ENCODE data around the gene ZGLP1.
"Not testable (repeated sequence)": the region's sequence is repeated elsewhere in the genome, so short reads cannot be mapped to it uniquely, and the experiment has no call there.

The ZGLP1 gene

GRCh38 chr19:10343495-10343894 lies 33.9 kb upstream of the ZGLP1 start:
- Histone ChIP-seq H3K79me2 (ENCODE audit: control insufficient read depth, low read length) (peaks cover 9% of the 10 kb centered on the region), H3K4me2 (ENCODE audit: low read length) (no peak overlapping the region), H3K27me3 (ENCODE audit: control insufficient read depth, low read length) (no peaks in the 10 kb centered on the region), H4K20me1 (ENCODE audit: control insufficient read depth, insufficient read depth, low read depth, low read length) (no peaks in the 10 kb centered on the region), H3K9me3 (ENCODE audit: control insufficient read depth, insufficient read depth, low read length) (no peaks in the 10 kb centered on the region), H3F3A (ENCODE audit: control insufficient read depth, insufficient read depth) (no peaks in the 10 kb centered on the region), H3K4me1 (ENCODE audit: control insufficient read depth, low read length) (peaks cover 20% of the 10 kb centered on the region), H3K4me3 (ENCODE audit: low read length) (no peak overlapping the region), H3K27ac (ENCODE audit: low read depth, low read length) (no peak overlapping the region), H3K9me2 (replicated peaks; ENCODE audit: control insufficient read depth, low read length) (no peaks in the 10 kb centered on the region), H3K36me3 (ENCODE audit: control insufficient read depth, low read length) (no peaks in the 10 kb centered on the region)
- no peak for TF ChIP-seq EZH2phosphoT487 (IDR thresholded peaks at IDR 0.05; ENCODE audit: borderline replicate concordance, low read length)

DNA sequence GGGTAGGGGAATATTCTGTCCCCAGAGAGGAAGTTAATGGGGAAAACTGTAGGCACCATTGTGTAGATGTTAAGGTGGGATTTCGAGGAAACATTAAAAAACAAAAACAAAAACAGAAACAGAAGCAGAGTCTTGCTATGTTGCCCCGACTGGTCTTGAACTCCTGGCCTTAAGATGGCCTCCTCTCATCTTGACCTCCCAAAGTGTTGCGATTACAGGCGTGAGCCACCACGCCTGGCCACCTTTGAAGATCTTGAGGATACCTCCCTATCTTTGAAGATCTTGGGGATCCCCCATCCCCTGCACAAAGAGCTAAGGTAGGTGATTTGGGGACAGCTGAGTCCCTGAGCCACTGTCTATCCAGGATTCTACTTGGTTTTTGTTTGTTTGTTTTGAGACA lies 30.4 kb upstream of the ZGLP1 start:
- Histone ChIP-seq H3K27ac (ENCODE audit: low read depth, low read length) (peak overlapping the region; percentile 40), H4K20me1 (ENCODE audit: control insufficient read depth, insufficient read depth, low read depth, low read length) (no peaks in the 10 kb centered on the region)
- TF ChIP-seq EZH2phosphoT487 (IDR thresholded peaks at IDR 0.05; ENCODE audit: borderline replicate concordance, low read length) = no peak
- no peak for TF ChIP-seq CTCF (IDR thresholded peaks at IDR 0.05; ENCODE audit: low read depth, low read length, poor library complexity, severe bottlenecking)

GRCh38 chr19:10339380-10339960 lies 29.9 kb upstream of the ZGLP1 start, which contains the start of gene ICAM3:
Gene ICAM3, minus strand, starts transcription at chr19:10339624. Its CDS starts 10 bp downstream, at chr19:10339614.
- H4K20me1 ChIP-seq (ENCODE audit: control insufficient read depth, insufficient read depth, low read depth, low read length) = no peaks in the 10 kb centered on the region
- H3K9me3 ChIP-seq (ENCODE audit: control insufficient read depth, insufficient read depth, low read length) = no peaks in the 10 kb centered on the region
- TF ChIP-seq CTCF (IDR thresholded peaks at IDR 0.05; ENCODE audit: low read depth, low read length, poor library complexity, severe bottlenecking) = no peak
- no peak for TF ChIP-seq EZH2phosphoT487 (IDR thresholded peaks at IDR 0.05; ENCODE audit: borderline replicate concordance, low read length)
- H3K4me3 ChIP-seq (ENCODE audit: low read length) = peak within 1 kb of the TSS; percentile 85
- H3K79me2 ChIP-seq (ENCODE audit: control insufficient read depth, low read length) = peaks cover 14% of the 10 kb centered on the region
- peaks cover 31% of the 10 kb centered on the region for H3K4me1 ChIP-seq (ENCODE audit: control insufficient read depth, low read length)
- H3K9me2 ChIP-seq (replicated peaks; ENCODE audit: control insufficient read depth, low read length) = no peaks in the 10 kb centered on the region
- H3K36me3 ChIP-seq (ENCODE audit: control insufficient read depth, low read length) = peaks cover 2% of the 10 kb centered on the region; the same call in 1 of the 2 replicates
- peak within 1 kb of the TSS; percentile 40 for H3K27ac ChIP-seq (ENCODE audit: low read depth, low read length)
- no peaks in the 10 kb centered on the region; the same call in 1 of the 2 replicates for H3F3A ChIP-seq (ENCODE audit: control insufficient read depth, insufficient read depth)
- H3K27me3 ChIP-seq (ENCODE audit: control insufficient read depth, low read length) = no peaks in the 10 kb centered on the region
- peak within 1 kb of the TSS; percentile 96 for H3K4me2 ChIP-seq (ENCODE audit: low read length)

More for the DNA sequence above, 30.4 kb upstream of the ZGLP1 start:
- Histone ChIP-seq H3K4me1 (ENCODE audit: control insufficient read depth, low read length) (peaks cover 26% of the 10 kb centered on the region), H3K36me3 (ENCODE audit: control insufficient read depth, low read length) (no peaks in the 10 kb centered on the region; the same call in 1 of the 2 replicates), H3K4me2 (ENCODE audit: low read length) (peak overlapping the region; percentile 96), H3K4me3 (ENCODE audit: low read length) (peak overlapping the region; percentile 85), H3K27me3 (ENCODE audit: control insufficient read depth, low read length) (no peaks in the 10 kb centered on the region), H3K9me2 (replicated peaks; ENCODE audit: control insufficient read depth, low read length) (no peaks in the 10 kb centered on the region), H3F3A (ENCODE audit: control insufficient read depth, insufficient read depth) (no peaks in the 10 kb centered on the region; the same call in 1 of the 2 replicates), H3K9me3 (ENCODE audit: control insufficient read depth, insufficient read depth, low read length) (no peaks in the 10 kb centered on the region), H3K79me2 (ENCODE audit: control insufficient read depth, low read length) (peaks cover 11% of the 10 kb centered on the region)

DNA sequence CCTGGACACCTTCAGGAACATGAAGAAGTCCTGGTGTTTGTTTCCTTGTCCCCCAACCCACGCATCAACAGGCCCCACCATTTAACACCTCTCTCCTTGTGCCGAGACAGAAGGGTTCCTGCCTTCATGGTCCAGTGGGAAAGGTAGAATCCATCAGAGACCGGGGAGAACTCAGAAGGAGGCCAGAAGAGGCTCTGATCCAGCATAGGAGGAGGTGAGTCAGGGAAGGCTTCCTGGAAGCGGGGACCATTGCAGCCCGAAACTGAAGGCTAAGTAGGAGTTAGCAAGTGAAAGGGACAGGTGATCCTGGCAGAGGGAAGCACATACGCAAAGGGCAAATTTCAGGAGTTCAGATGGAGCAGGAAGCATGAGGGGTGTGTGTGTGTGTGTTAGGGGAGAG lies 29.3 kb upstream of the ZGLP1 start:
- H3F3A ChIP-seq (ENCODE audit: control insufficient read depth, insufficient read depth) = no peaks in the 10 kb centered on the region; the same call in 1 of the 2 replicates
- H3K4me3 ChIP-seq (ENCODE audit: low read length) = peak overlapping the region; percentile 85
- H3K27ac ChIP-seq (ENCODE audit: low read depth, low read length) = peak overlapping the region; percentile 40
- no peaks in the 10 kb centered on the region for H4K20me1 ChIP-seq (ENCODE audit: control insufficient read depth, insufficient read depth, low read depth, low read length)
- TF ChIP-seq CTCF (IDR thresholded peaks at IDR 0.05; ENCODE audit: low read depth, low read length, poor library complexity, severe bottlenecking) (no peak), EZH2phosphoT487 (IDR thresholded peaks at IDR 0.05; ENCODE audit: borderline replicate concordance, low read length) (no peak)
- peak overlapping the region; percentile 96 for H3K4me2 ChIP-seq (ENCODE audit: low read length)
- H3K79me2 ChIP-seq (ENCODE audit: control insufficient read depth, low read length) = peaks cover 20% of the 10 kb centered on the region
- peaks cover 36% of the 10 kb centered on the region for H3K4me1 ChIP-seq (ENCODE audit: control insufficient read depth, low read length)
- H3K27me3 ChIP-seq (ENCODE audit: control insufficient read depth, low read length) = no peaks in the 10 kb centered on the region
- H3K9me2 ChIP-seq (replicated peaks; ENCODE audit: control insufficient read depth, low read length) = no peaks in the 10 kb centered on the region
- no peaks in the 10 kb centered on the region for H3K9me3 ChIP-seq (ENCODE audit: control insufficient read depth, insufficient read depth, low read length)
- peaks cover 4% of the 10 kb centered on the region; the same call in 1 of the 2 replicates for H3K36me3 ChIP-seq (ENCODE audit: control insufficient read depth, low read length)

GRCh38 chr19:10336725-10337124 lies 27.1 kb upstream of the ZGLP1 start:
- peaks cover 39% of the 10 kb centered on the region for H3K79me2 ChIP-seq (ENCODE audit: control insufficient read depth, low read length)
- H3K9me3 ChIP-seq (ENCODE audit: control insufficient read depth, insufficient read depth, low read length); H3K9me2 ChIP-seq (replicated peaks; ENCODE audit: control insufficient read depth, low read length); H3F3A ChIP-seq (ENCODE audit: control insufficient read depth, insufficient read depth); H4K20me1 ChIP-seq (ENCODE audit: control insufficient read depth, insufficient read depth, low read depth, low read length); H3K4me2 ChIP-seq (ENCODE audit: low read length); H3K27me3 ChIP-seq (ENCODE audit: control insufficient read depth, low read length); H3K27ac ChIP-seq (ENCODE audit: low read depth, low read length); H3K4me3 ChIP-seq (ENCODE audit: low read length): not testable (repeated sequence)
- peaks cover 16% of the 10 kb centered on the region for H3K36me3 ChIP-seq (ENCODE audit: control insufficient read depth, low read length)
- peaks cover 45% of the 10 kb centered on the region for H3K4me1 ChIP-seq (ENCODE audit: control insufficient read depth, low read length)
